Measurements from ENCODE around the gene TMCO4. TPM values are rescaled to one million over a fixed set of nuclear protein-coding genes. Genes with fewer than 3 reads are reported as not detected.

The TMCO4 gene
- total and polyA plus RNA-seq, 2 donors (not counting 3 experiments of a cell fraction or from before 2014, with no cell fraction given): 7.6 to 10.3 TPM

- no peak overlapping the region for H2AFZ ChIP-seq (ENCODE audit: low read depth, low read length)
- H4K20me1 ChIP-seq (replicated peaks; ENCODE audit: control insufficient read depth, extremely low read depth, insufficient read depth, low read length): no peaks in the 10 kb centered on the region
- no peak overlapping the region for H3K9ac ChIP-seq (replicated peaks; ENCODE audit: extremely low read depth, insufficient read depth, low read length)
- H3K36me3 ChIP-seq (ENCODE audit: control insufficient read depth in 2 of 2, extremely low read depth in 1 of 2, insufficient read depth in 2 of 2, low read length in 2 of 2): no peaks in the 10 kb centered on the region
- no peak for DNase-seq (ENCODE audit: low read depth, low spot score)
- dilution Hi-C loops (cut with MboI; ENCODE audit: extremely low pct_ligation_motif_present, low sequenced_read_pairs): no loop called here
- no peaks in the 10 kb centered on the region for H3K27me3 ChIP-seq (ENCODE audit: control insufficient read depth in 2 of 2, insufficient read depth in 2 of 2, low read length in 2 of 2)
- no peaks in the 10 kb centered on the region for H3K4me1 ChIP-seq (ENCODE audit: control insufficient read depth, extremely low read depth, insufficient read depth, low read length)
- no peak for FAIRE-seq
- TF ChIP-seq JUN (IDR thresholded peaks at IDR 0.05; ENCODE audit: borderline replicate concordance, insufficient read depth, insufficient read length, low read depth) (no peak), GATA2 (IDR thresholded peaks at IDR 0.05; ENCODE audit: insufficient read depth, insufficient read length, low read depth, low read length) (no peak), FOS (IDR thresholded peaks at IDR 0.05; ENCODE audit: borderline replicate concordance, insufficient read depth, low read length) (no peak), POLR2AphosphoS5 (IDR thresholded peaks at IDR 0.05; ENCODE audit: insufficient read depth, low read depth, low read length) (no peak), EZH2 (IDR thresholded peaks at IDR 0.05; ENCODE audit: borderline replicate concordance, low read depth, low read length, severe bottlenecking) (no peak), MYC (IDR thresholded peaks at IDR 0.05; ENCODE audit: low read depth, low read length) (no peak), MAX (IDR thresholded peaks at IDR 0.05; ENCODE audit: insufficient read depth, insufficient read length) (no peak), CTCF (IDR thresholded peaks at IDR 0.05; ENCODE audit: extremely low read depth in 1 of 2, insufficient read depth in 1 of 2, low read depth in 1 of 2, low read length in 2 of 2) (no peak), POLR2A (IDR thresholded peaks at IDR 0.05; ENCODE audit: low read depth, low read length) (no peak)
- no peak overlapping the region for H3K4me3 ChIP-seq (replicated peaks in 1 of 3; ENCODE audit: insufficient read depth in 1 of 3, low read depth in 1 of 3, low read length in 3 of 3)
- intact Hi-C loops (cut with micrococcal nuclease): no loop called here
- no peak overlapping the region for H3K27ac ChIP-seq (ENCODE audit: insufficient read depth, low read depth, low read length)
- H3K9me3 ChIP-seq (replicated peaks; ENCODE audit: control insufficient read depth, insufficient read depth, low read length): no peaks in the 10 kb centered on the region
- POLR2A ChIA-PET: no interaction called here
- no peaks in the 10 kb centered on the region for H3K9me1 ChIP-seq (replicated peaks; ENCODE audit: control insufficient read depth, extremely low read depth, insufficient read depth, low read length)
- CTCF ChIA-PET: no interaction called here
- no TSS peak for BruUV-seq (replicated peaks)
- H3K79me2 ChIP-seq (ENCODE audit: control insufficient read depth, insufficient read depth, low read length): no peaks in the 10 kb centered on the region
- H3K4me2 ChIP-seq (ENCODE audit: insufficient read depth, low read length): no peak overlapping the region
These were observed 82.2 kb downstream of the TMCO4 start for GRCh38 chr1:19717467-19717866.
